Heart left ventricle (tissue), 16 donors: ENCODE measurements around the gene ZFHX2. TPM values are rescaled to one million over a fixed set of nuclear protein-coding genes. Genes with fewer than 3 reads are reported as not detected.

Experiments used
- ATAC-seq, 4 donors: fragments of 200-7000 bp; cut with Tn5 transposase; one replicate each; pipeline ENCODE4 v1.9.1; 2020 to 2022; ENCODE audit warnings: moderate library complexity in 4 of 4, mild to moderate bottlenecking in 3 of 4, moderate number of reproducible peaks in 1 of 4
- DNase-seq, 5 donors: peaks; one replicate each; pipeline ENCODE4 v3.0.0-alpha.2; 2020
- H3K27ac ChIP-seq, 12 donors: fragments of 200-600 bp; sonication (generic) in 4 of 12; one replicate each; pipeline versions ENCODE4 v1.5.0 to v1.8.0; 2016 to 2022; ENCODE audit warnings: mild to moderate bottlenecking in 2 of 12
- H3K27me3 ChIP-seq, 9 donors: fragments of 200-600 bp; sonication (generic) in 2 of 9; one replicate each; pipeline versions ENCODE4 v1.5.1 to v1.8.0; 2016 to 2022; ENCODE audit warnings: mild to moderate bottlenecking in 3 of 9
- H3K36me3 ChIP-seq, 9 donors: fragments of 200-600 bp; sonication (generic) in 2 of 9; one replicate each; pipeline versions ENCODE4 v1.5.0 to v1.8.0; 2018 to 2022; ENCODE audit warnings: mild to moderate bottlenecking in 2 of 9
- H3K4me1 ChIP-seq, 12 donors: fragments of 200-600 bp; sonication (generic) in 4 of 12; one replicate each; pipeline versions ENCODE4 v1.5.0 to v1.8.0; 2016 to 2022; ENCODE audit warnings: mild to moderate bottlenecking in 3 of 12
- H3K4me3 ChIP-seq, 12 donors: fragments of 200-600 bp; sonication (generic) in 4 of 12; one replicate each; pipeline versions ENCODE4 v1.5.0 to v1.8.0; 2017 to 2022; ENCODE audit warnings: mild to moderate bottlenecking in 9 of 12, moderate library complexity in 4 of 12
- H3K9me3 ChIP-seq, 12 donors: fragments of 200-600 bp; sonication (generic) in 4 of 12; one replicate each; pipeline versions ENCODE4 v1.5.0 to v1.8.0; 2016 to 2022; ENCODE audit warnings: mild to moderate bottlenecking in 1 of 12
- POLR2A ChIP-seq, 2 donors: fragments of 450-650 bp; IDR thresholded peaks; one replicate each; pipeline ENCODE4 v1.6.1; 2017; ENCODE audit warnings: antibody characterized with exemption in 2 of 2, mild to moderate bottlenecking in 2 of 2, moderate library complexity in 2 of 2
- WGBS, 4 donors: extraction: QIAGEN DNeasy Blood & Tissue Kit in 2 of 4; methylation state at CpG; one replicate each; pipeline versions ENCODE4 v1.1.5 to v1.1.7; 2013 to 2018; 5-methylcytosine and 5-hydroxymethylcytosine counted together
- intact Hi-C, 10 donors: fragments of 100-400 bp; cut with DNase I; formaldehyde crosslinking; loops; one replicate each; pipeline versions ENCODE4 v1.11.1 to v1.14.2; 2022
- polyA plus RNA-seq, 2 donors: library from polyadenylated mRNA; stranded (reverse); fragments of 200-250 nt; gene quantifications; one replicate each; pipeline ENCODE4 v1.2.3, GENCODE V29; 2013
- total RNA-seq, 9 donors: library from RNA; depleted of rRNA in 2 of 9; stranded (reverse); fragments of >200 nt in 2 of 9; fragmentation: NEBNext Ultra II Directional in 3 of 9; extraction: Animal tissue kit (Norgen Biotek cat#: 25700) in 3 of 9; gene quantifications; one replicate each; pipeline versions ENCODE4 v1.1.0 to v1.2.4, GENCODE V29; 2016 to 2023
- TF ChIP-seq, protein P1 (sequence below), 12 donors: fragments of 200-600 bp; sonication (generic) in 4 of 12; IDR thresholded peaks; one replicate each; pipeline versions ENCODE4 v1.5.0 to v1.8.0; 2018 to 2022; ENCODE audit warnings: antibody characterized with exemption in 12 of 12, mild to moderate bottlenecking in 5 of 12
- donor health status: ischemic (EF 13 %, LVEDD 7.1; RV severe dilation, severe dysfunction).
- donor health status: healthy with polysubstance abuse.
- donor health status: DM: no; HTN: yes; CAD: no.
- donor health status: DM: no; HTN: no; CAD: no.
- donor health status: ischemic (EF 25% LVEDD 6.9; RV normal size, moderate dysfunction).
- donor health status: ischemic (EF 25% LVEDD 5.7; RV mildly dilated, moderate dysfunction).
- donor health status: healthy.
- donor health status: DM: yes; HTN: yes; CAD: no.
- donor health status: ischemic (EF 35%, LVEDD 5.7; RV mildly dilated, moderate dysfunction).
- donor health status: nonischemic (EF 11% LVEDD 7.7; RV severe dilation, severe dysfunction).
- donor health status: DM: yes; HTN: yes; CAD: no.
- donor health status: PGD.
- donor health status: ischemic (EF 29% LVEDD 5.4; RV normal size, mild dysfunction).
- donor health status: nonischemic (EF 23%, LVEDD 6.1; RV moderate dilation, normal function).

The ZFHX2 gene
- total and polyA plus RNA-seq, 11 donors: 0.24 to 2.3 (median 0.88) TPM

DNA sequence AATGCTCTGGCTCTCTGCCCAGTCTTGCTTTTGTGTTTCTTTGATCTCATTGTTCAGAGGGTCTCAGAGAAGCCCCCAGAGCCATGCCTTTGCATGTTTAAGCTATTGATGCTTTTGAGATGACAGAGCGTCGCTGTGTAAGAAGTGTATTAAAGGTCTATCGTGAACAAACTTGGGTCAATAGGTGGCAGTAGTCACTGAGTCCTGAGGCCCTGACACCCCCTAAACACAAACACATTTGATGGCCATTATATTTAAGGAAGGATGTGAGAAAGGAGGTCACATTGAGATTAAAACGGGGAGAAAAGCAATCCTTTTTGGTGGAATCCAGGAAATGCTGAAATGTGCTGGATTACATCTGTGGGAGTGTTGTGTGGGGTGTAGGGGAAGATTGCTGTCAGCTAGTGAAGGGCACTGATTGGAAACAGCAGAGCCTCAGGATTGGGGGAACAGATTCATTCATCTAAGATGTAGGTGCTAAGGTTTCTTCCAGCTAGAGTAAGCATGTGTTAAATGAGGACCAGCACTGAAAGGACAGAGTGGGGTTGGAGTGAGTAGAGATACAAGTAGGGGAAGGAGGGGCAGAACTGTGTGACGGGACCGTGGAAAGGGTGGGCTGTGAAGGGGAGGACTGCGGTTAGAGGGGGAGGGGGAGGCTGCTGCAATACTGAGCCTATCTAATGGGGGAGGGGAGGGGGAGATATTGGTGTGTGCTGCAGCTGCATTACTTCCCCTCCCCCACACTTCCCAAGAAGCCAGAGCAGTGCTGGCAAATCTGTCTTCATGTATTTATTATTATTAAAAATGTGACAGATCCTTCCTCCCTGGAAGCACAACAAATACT is 69.4 kb downstream of the ZFHX2 start:
- intact Hi-C loops: loop anchor here in 3 of 10 donors (2.0 to 10.0 kb wide), 3 partner anchors 53 to 79 kb away; no protein-coding TSS in a partner anchor
- Histone ChIP-seq H3K36me3 (peaks cover 0 to 55% (median 20%) of the 10 kb centered on the region in 9 donors), H3K27ac (no peak overlapping the region), H3K4me3 (no peak overlapping the region), H3K27me3 (no peaks in the 10 kb centered on the region), H3K4me1 (peaks cover 0 to 6% (median 0%) of the 10 kb centered on the region in 12 donors), H3K9me3 (no peaks in the 10 kb centered on the region)
- no peak for DNase-seq
- TF ChIP-seq, protein P1, sequence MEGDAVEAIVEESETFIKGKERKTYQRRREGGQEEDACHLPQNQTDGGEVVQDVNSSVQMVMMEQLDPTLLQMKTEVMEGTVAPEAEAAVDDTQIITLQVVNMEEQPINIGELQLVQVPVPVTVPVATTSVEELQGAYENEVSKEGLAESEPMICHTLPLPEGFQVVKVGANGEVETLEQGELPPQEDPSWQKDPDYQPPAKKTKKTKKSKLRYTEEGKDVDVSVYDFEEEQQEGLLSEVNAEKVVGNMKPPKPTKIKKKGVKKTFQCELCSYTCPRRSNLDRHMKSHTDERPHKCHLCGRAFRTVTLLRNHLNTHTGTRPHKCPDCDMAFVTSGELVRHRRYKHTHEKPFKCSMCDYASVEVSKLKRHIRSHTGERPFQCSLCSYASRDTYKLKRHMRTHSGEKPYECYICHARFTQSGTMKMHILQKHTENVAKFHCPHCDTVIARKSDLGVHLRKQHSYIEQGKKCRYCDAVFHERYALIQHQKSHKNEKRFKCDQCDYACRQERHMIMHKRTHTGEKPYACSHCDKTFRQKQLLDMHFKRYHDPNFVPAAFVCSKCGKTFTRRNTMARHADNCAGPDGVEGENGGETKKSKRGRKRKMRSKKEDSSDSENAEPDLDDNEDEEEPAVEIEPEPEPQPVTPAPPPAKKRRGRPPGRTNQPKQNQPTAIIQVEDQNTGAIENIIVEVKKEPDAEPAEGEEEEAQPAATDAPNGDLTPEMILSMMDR (IDR thresholded peaks at IDR 0.05): no peak
- TF ChIP-seq POLR2A (IDR thresholded peaks at IDR 0.05): no peak
- no peak for ATAC-seq
- WGBS, 4 donors: 50 to 60% (median 52%) methylated on average over 7 of the region's 7 CpGs

DNA sequence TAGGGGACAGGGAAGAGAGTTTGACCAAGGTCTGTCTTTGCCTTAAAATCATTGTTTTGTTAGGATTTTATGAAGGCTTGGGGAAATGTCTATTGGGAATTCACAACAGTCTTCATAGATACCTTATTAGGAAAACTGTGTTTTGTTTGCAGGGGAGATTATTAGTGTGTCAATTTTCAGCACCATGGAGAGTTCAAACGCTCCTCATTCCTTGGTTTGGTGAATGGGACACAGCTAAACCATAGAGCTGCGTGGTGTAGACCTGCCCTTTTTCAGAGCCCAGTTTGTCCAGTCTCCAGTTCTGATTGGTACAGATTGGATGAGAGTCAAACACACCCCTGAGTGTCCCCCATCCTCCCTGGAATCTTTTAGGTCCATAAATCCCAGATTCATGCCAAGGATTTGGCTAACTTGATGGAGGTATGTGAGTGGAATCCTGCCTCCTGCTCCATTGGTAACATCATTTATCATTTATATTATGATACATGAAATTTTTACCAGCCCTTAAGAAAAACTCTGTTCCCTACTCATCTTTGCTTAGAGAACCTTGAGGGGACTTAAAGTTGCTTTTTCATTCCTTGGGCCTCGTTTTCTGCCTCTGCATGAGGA is 70.1 kb downstream of the ZFHX2 start:
- no peak for ATAC-seq
- TF ChIP-seq POLR2A (IDR thresholded peaks at IDR 0.05): no peak
- TF ChIP-seq, protein P1 (IDR thresholded peaks at IDR 0.05): no peak
- intact Hi-C loops: loop anchor here in 3 of 10 donors (2.0 to 10.0 kb wide), 3 partner anchors 53 to 79 kb away; no protein-coding TSS in a partner anchor
- Histone ChIP-seq H3K36me3 (peaks cover 0 to 59% (median 20%) of the 10 kb centered on the region in 9 donors), H3K27me3 (no peaks in the 10 kb centered on the region), H3K9me3 (no peaks in the 10 kb centered on the region), H3K4me3 (no peak overlapping the region), H3K4me1 (peaks cover 0 to 6% (median 0%) of the 10 kb centered on the region in 12 donors), H3K27ac (no peak overlapping the region)
- DNase-seq: no peak
- 59 to 66% (median 61%) methylated on average over 3 of the region's 3 CpGs for WGBS, 4 donors

DNA sequence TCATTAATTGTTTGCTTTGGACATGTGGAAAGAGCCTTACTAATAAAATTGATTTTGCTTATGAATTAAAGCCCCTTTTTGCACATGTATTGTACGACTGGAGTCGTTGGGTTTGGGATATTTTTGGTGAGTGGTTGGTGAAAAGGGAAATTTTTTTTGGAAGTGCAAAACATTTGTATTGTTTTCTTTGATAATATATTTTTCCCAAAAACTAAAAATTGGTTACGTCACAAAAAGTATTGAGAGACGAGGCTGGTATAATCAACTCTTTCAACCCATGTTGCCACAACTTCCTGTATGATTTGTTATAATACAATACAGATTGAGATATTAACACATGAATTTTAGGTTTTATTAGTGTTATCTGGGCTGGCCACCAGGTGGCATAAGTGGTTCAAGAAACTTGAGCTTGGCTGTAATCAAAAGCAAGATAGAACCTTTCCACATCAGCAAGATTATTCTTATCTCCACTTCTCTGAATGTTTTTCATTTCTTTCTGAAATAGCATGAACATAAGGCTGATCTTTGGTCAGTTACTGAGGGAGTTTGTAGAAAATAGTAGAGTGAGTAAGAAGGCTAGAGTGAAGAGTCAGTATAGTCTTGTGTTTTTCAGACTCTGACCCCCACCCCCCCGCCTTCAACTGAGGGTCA is 73.3 kb downstream of the ZFHX2 start:
- Histone ChIP-seq H3K27me3 (no peaks in the 10 kb centered on the region), H3K9me3 (no peaks in the 10 kb centered on the region), H3K4me1 (peaks cover 0 to 6% (median 0%) of the 10 kb centered on the region in 12 donors), H3K4me3 (no peak overlapping the region), H3K36me3 (peaks cover 0 to 79% (median 50%) of the 10 kb centered on the region in 9 donors), H3K27ac (no peak overlapping the region)
- intact Hi-C loops: loop anchor here in 8 of 10 donors (1.0 to 5.0 kb wide), 5 partner anchors 81 to 85 kb away; no protein-coding TSS in a partner anchor
- TF ChIP-seq POLR2A (IDR thresholded peaks at IDR 0.05): no peak
- TF ChIP-seq, protein P1 (IDR thresholded peaks at IDR 0.05): peak; percentile 48 to 80 (median 73)
- peak in 3 of 5 donors; percentile 32 to 51 (median 44) for DNase-seq
- WGBS, 4 donors: 31 to 49% (median 42%) methylated on average over 5 of the region's 5 CpGs
- peak in 3 of 4 donors; percentile 41 to 60 (median 47) for ATAC-seq
